GM23338 (cell line): Measurements from ENCODE around the gene SLC9A3.

Source experiments
- CREB1 ChIP-seq: fragments of 250-450 bp; sonication (Bioruptor Pico); IDR thresholded peaks from 2 replicates; pipeline ENCODE4 v1.5.0; 2020; ENCODE audit warnings: low read depth, mild to moderate bottlenecking, moderate library complexity
- CTCF ChIP-seq, 2 experiments: fragments of 200-600 bp in 1 of 2; sonication (generic) in 1 of 2; conservative IDR thresholded peaks; 2 replicates each; pipeline versions ENCODE4 v1.5.1 to v1.6.1; 2016 to 2017; ENCODE audit warnings: antibody characterized with exemption in 2 of 2, low read depth in 2 of 2, mild to moderate bottlenecking in 2 of 2, moderate library complexity in 1 of 2
- ETS1 ChIP-seq: IDR thresholded peaks from 2 replicates; pipeline ENCODE4 v1.6.1; 2016; ENCODE audit warnings: antibody characterized with exemption
- EZH2 ChIP-seq: fragments of 200-600 bp; sonication (generic); IDR thresholded peaks from one replicate; pipeline ENCODE4 v1.8.0; 2017; ENCODE audit warnings: antibody characterized with exemption, mild to moderate bottlenecking, low read depth; ENCODE audit not compliant: unreplicated experiment
- EZH2phosphoT487 ChIP-seq: fragments of 200-600 bp; sonication (generic); IDR thresholded peaks from one replicate; pipeline ENCODE4 v1.8.1; 2018; ENCODE audit warnings: antibody characterized with exemption; ENCODE audit not compliant: unreplicated experiment
- NANOG ChIP-seq: IDR thresholded peaks from 2 replicates; pipeline ENCODE4 v1.6.1; 2016; ENCODE audit warnings: antibody characterized with exemption, borderline replicate concordance
- POLR2AphosphoS5 ChIP-seq: IDR thresholded peaks from 2 replicates; pipeline ENCODE4 v1.6.1; 2016; ENCODE audit warnings: antibody characterized with exemption, low read depth
- REST ChIP-seq: IDR thresholded peaks from one replicate; pipeline ENCODE4 v1.6.1; 2018; ENCODE audit warnings: antibody characterized with exemption; ENCODE audit not compliant: unreplicated experiment
- ZNF114 ChIP-seq: fragments of 250-450 bp; sonication (Bioruptor Pico); IDR thresholded peaks from 2 replicates; pipeline ENCODE4 v1.5.0; 2020; ENCODE audit warnings: mild to moderate bottlenecking, moderate library complexity

- no peak for TF ChIP-seq EZH2phosphoT487
- TF ChIP-seq CTCF (conservative IDR thresholded peaks at IDR 0.05; ENCODE audit: low read depth in 2 of 2), result no peak
- TF ChIP-seq CREB1 (CRISPR knock-in tag), result no peak
- no peak for TF ChIP-seq POLR2AphosphoS5
- no peak for TF ChIP-seq NANOG
- TF ChIP-seq EZH2, result no peak
- TF ChIP-seq ZNF114 (CRISPR knock-in tag), result no peak
- TF ChIP-seq REST, result no peak
- no peak for TF ChIP-seq ETS1
These were observed 25.0 kb upstream of the SLC9A3 start for GRCh38 chr5:549229-549628.
